HepG2 (cell line): ENCODE measurements around the gene UBE2O. TPM values are rescaled to one million over a fixed set of nuclear protein-coding genes. Genes with fewer than 3 reads are reported as not detected.

Source experiments
- FUBP1 ChIP-seq: sonication (generic); formaldehyde crosslinking; IDR thresholded peaks from 2 replicates; pipeline ENCODE4 v1.5.1; 2020; ENCODE audit warnings: missing genetic modification reagents, mild to moderate bottlenecking, borderline replicate concordance
- HOXA3 ChIP-seq: sonication (generic); formaldehyde crosslinking; IDR thresholded peaks from 2 replicates; pipeline ENCODE4 v1.5.0; 2020; ENCODE audit warnings: missing genetic modification reagents
- IRX3 ChIP-seq: sonication (generic); formaldehyde crosslinking; IDR thresholded peaks from 2 replicates; pipeline ENCODE4 v1.8.1; 2023; ENCODE audit warnings: mild to moderate bottlenecking, low read depth, missing genetic modification reagents, borderline replicate concordance
- KDM2A ChIP-seq: sonication (generic); formaldehyde crosslinking; IDR thresholded peaks from 2 replicates; pipeline ENCODE4 v1.4.0; 2020; ENCODE audit warnings: low read depth, missing genetic modification reagents, borderline replicate concordance
- LCORL ChIP-seq, 2 experiments: fragments of 450-650 bp in 1 of 2; sonication (generic) in 1 of 2; formaldehyde crosslinking in 1 of 2; IDR thresholded peaks; 2 replicates each; pipeline versions ENCODE4 v1.5.0 to v1.6.1; 2017 to 2020; ENCODE audit warnings: antibody characterized with exemption in 1 of 2, missing genetic modification reagents in 1 of 2
- MYC ChIP-seq: sonication (generic); formaldehyde crosslinking; IDR thresholded peaks from 2 replicates; pipeline ENCODE4 v1.9.0; 2021; ENCODE audit warnings: missing genetic modification reagents, borderline replicate concordance
- NFE2L2 ChIP-seq: fragments of 150-350 bp; IDR thresholded peaks from 2 replicates; pipeline ENCODE4 v1.6.1; 2014; ENCODE audit warnings: low read length
- NFKBIZ ChIP-seq: IDR thresholded peaks from 2 replicates; pipeline ENCODE4 v1.6.1; 2018; ENCODE audit warnings: missing genetic modification reagents, missing compliant biosample characterization
- NFRKB ChIP-seq: fragments of 450-650 bp; IDR thresholded peaks from 2 replicates; pipeline ENCODE4 v1.6.1; 2017
- PRDM15 ChIP-seq: sonication (generic); formaldehyde crosslinking; IDR thresholded peaks from 2 replicates; pipeline ENCODE4 v1.4.0; 2020; ENCODE audit warnings: missing genetic modification reagents
- RAD51 ChIP-seq: fragments of 450-650 bp; IDR thresholded peaks from 2 replicates; pipeline ENCODE4 v1.6.1; 2016; ENCODE audit warnings: borderline replicate concordance
- SIN3A ChIP-seq: IDR thresholded peaks from 2 replicates; pipeline ENCODE4 v1.6.1; 2011; ENCODE audit warnings: low read depth, mild to moderate bottlenecking, control low read depth, low read length, borderline replicate concordance
- SMC3 ChIP-seq: IDR thresholded peaks from 2 replicates; pipeline ENCODE4 v1.6.1; 2011; ENCODE audit warnings: low read length, improper control_type of control experiment
- U2AF2 ChIP-seq: fragments of 200-400 bp; formaldehyde crosslinking; IDR thresholded peaks from 2 replicates; pipeline ENCODE4 v1.6.1; 2017; ENCODE audit warnings: low read depth, mild to moderate bottlenecking, low read length
- ZNF275 ChIP-seq: sonication (generic); formaldehyde crosslinking; IDR thresholded peaks from 2 replicates; pipeline ENCODE4 v1.8.0; 2022; ENCODE audit warnings: missing genetic modification reagents, mild to moderate bottlenecking, inconsistent platforms, borderline replicate concordance
- ZNF460 ChIP-seq: sonication (generic); formaldehyde crosslinking; IDR thresholded peaks from 2 replicates; pipeline ENCODE4 v1.5.1; 2020; ENCODE audit warnings: missing genetic modification reagents, mild to moderate bottlenecking, borderline replicate concordance
- ZNF496 ChIP-seq: sonication (generic); formaldehyde crosslinking; IDR thresholded peaks from 2 replicates; pipeline ENCODE4 v1.8.1; 2023; ENCODE audit warnings: mild to moderate bottlenecking, moderate library complexity, missing genetic modification reagents; ENCODE audit not compliant: insufficient replicate concordance
- ZNF556 ChIP-seq: sonication (generic); formaldehyde crosslinking; IDR thresholded peaks from 2 replicates; pipeline ENCODE4 v1.4.0; 2020; ENCODE audit warnings: mild to moderate bottlenecking, missing genetic modification reagents, borderline replicate concordance
- ZNF784 ChIP-seq: sonication (generic); formaldehyde crosslinking; IDR thresholded peaks from 2 replicates; pipeline ENCODE4 v1.5.1; 2020; ENCODE audit warnings: missing genetic modification reagents, mild to moderate bottlenecking, borderline replicate concordance
- ZSCAN21 ChIP-seq: sonication (generic); formaldehyde crosslinking; IDR thresholded peaks from 2 replicates; pipeline ENCODE4 v1.8.0; 2022; ENCODE audit warnings: mild to moderate bottlenecking, missing genetic modification reagents, moderate library complexity, borderline replicate concordance
- polyA plus RNA-seq, 8 experiments: library from polyadenylated mRNA; depleted of rRNA in 3 of 8; stranded (reverse) in 7 of 8; unstranded in 1 of 8; fragments of >200 nt; fragmentation: Illumina TruSeq in 4 of 8; extraction: Trizol in 4 of 8; gene quantifications; 2 replicates each; pipeline versions ENCODE4 v1.2.1 to v1.2.3, GENCODE V29; 2011 to 2016; ENCODE audit warnings: low read depth in 4 of 8, missing spikeins in 1 of 8, mixed read lengths in 1 of 8; ENCODE audit not compliant: insufficient read depth in 1 of 8
- total RNA-seq, 5 experiments: library from RNA; depleted of rRNA; stranded (reverse); fragments of >200 nt; fragmentation: Illumina TruSeq; extraction: Trizol; gene quantifications; 2 replicates each; pipeline ENCODE4 v1.2.3, GENCODE V29; 2016; ENCODE audit warnings: low read depth in 1 of 5

The UBE2O gene
- total and polyA plus RNA-seq, 2 of the 13 experiments (the other 11 are each of a cell fraction or from before 2014, with no cell fraction given) = 21.5 to 23.5 TPM

GRCh38 chr17:76501018-76501826 lies 48.3 kb upstream of the UBE2O start, which contains the start of gene RHBDF2 (continued):
- TF ChIP-seq LCORL (IDR thresholded peaks at IDR 0.05) (no peak), LCORL (CRISPR knock-in tag; IDR thresholded peaks at IDR 0.05) (peak; percentile 77; the same call in 1 of the 2 replicates), ZNF275 (CRISPR knock-in tag) (no peak), PRDM15 (CRISPR knock-in tag) (peak; percentile 46; the same call in 1 of the 2 replicates), MYC (CRISPR knock-in tag) (peak; percentile 85), NFKBIZ (0 out of 2 replicates have a peak, but pooled peaks have one; percentile 50), ZSCAN21 (CRISPR knock-in tag) (peak; percentile 35; the same call in 1 of the 2 replicates), SMC3 (no peak), NFRKB (no peak), ZNF556 (CRISPR knock-in tag) (peak; percentile 69), HOXA3 (peak; percentile 11; the same call in 1 of the 2 replicates), RAD51 (no peak), U2AF2 (no peak), IRX3 (no peak), ZNF784 (peak; percentile 55; the same call in 1 of the 2 replicates), KDM2A (CRISPR knock-in tag) (no peak; the same call in 1 of the 2 replicates), FUBP1 (no peak), SIN3A (peak; percentile 91; the same call in 1 of the 2 replicates), NFE2L2 (no peak), ZNF496 (CRISPR knock-in tag) (no peak), ZNF460 (no peak)
